Measurements from ENCODE around the gene IDUA.

DNA sequence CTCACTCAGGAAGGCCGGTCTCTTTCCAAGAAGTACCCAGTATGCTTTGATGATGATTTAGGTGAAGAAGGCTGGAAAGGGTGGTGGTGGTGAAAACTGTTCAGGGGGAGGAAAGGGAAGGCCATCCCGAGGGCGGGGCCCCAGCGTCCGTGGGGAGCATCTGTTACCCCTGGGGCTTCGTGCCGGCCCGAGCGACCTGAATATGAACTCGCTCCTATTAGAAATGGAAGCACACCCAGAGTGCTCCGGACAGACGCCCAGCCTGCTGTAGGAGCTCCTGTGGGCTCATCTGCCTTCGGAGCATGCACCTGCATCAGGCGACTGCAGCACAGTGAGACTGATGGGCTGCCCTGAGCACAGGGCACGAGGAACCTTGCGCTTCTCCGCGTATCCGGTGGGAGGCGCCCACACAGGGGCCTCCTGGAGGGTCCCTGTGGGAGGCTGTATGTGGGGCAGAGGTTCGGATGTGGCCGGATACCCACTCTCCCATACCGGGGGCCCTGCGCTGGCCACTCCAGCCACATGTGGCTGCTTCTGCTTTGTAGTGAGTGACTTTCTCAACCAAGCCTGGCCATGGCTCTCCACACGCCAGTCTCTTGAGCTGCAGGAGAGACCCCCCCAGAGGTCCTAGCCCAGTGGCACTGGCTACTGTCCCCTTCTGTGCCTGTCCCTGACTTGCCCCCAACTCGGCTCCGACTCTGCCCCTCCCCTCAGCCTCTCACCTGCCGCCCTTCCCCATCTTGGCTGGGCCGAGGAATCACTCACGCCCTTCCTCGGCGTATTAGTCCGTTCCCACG is 61.3 kb downstream of the IDUA start:
- TF ChIP-seq, protein P1, sequence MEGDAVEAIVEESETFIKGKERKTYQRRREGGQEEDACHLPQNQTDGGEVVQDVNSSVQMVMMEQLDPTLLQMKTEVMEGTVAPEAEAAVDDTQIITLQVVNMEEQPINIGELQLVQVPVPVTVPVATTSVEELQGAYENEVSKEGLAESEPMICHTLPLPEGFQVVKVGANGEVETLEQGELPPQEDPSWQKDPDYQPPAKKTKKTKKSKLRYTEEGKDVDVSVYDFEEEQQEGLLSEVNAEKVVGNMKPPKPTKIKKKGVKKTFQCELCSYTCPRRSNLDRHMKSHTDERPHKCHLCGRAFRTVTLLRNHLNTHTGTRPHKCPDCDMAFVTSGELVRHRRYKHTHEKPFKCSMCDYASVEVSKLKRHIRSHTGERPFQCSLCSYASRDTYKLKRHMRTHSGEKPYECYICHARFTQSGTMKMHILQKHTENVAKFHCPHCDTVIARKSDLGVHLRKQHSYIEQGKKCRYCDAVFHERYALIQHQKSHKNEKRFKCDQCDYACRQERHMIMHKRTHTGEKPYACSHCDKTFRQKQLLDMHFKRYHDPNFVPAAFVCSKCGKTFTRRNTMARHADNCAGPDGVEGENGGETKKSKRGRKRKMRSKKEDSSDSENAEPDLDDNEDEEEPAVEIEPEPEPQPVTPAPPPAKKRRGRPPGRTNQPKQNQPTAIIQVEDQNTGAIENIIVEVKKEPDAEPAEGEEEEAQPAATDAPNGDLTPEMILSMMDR (IDR thresholded peaks at IDR 0.05): no peak
- TF ChIP-seq POLR2A (IDR thresholded peaks at IDR 0.05): no peak
